ENCODE measurements around the gene RPS27L.

Gene RPS27L

DNA sequence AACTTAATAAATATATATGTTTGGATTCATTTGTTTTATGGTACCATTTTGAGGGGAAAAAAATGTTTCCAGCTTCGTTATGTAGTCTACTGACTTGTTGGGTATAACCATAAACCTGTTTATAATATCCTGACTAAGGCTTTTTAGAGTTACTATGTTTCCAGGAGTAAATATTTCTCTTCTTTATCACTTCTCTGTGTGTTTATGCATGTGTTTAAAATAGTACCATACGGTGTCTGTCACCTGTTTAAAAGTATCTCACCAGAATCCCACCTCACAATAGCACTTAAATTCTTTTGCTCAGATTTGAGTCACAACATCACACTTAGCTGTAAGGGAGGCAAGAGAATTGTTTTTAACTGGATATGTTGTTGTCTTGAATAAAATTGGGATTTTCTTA, 20.5 kb downstream of the RPS27L start:
- DNase-seq (ENCODE audit: insufficient read length, low spot score) (no peak), FAIRE-seq (peak; percentile 20)
- no peak for TF ChIP-seq POLR2A (IDR thresholded peaks at IDR 0.05; ENCODE audit: low read depth, low read length)

DNA sequence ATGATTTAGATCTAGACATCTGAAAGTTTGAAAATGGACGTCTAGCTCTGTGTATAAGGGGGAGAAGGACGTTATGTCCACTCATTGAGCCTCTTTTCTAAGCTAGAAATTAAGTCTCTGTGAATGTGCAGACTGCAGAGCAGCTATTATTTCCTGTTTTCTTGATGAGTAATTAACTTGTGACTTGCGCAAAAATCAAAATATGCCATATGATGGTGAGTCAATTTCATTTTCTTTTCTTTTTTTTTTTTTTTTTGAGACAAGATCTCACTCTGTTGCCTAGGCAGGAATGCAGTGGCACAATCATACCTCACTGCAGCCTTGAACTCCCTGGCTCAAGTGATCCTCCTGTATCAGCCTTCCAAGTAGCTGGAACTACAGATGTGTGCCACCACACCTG, 21.5 kb downstream of the RPS27L start:
- TF ChIP-seq POLR2A (IDR thresholded peaks at IDR 0.05; ENCODE audit: low read depth, low read length) = no peak
- FAIRE-seq = peak; percentile 70
- no peak for DNase-seq (ENCODE audit: insufficient read length, low spot score)

DNA sequence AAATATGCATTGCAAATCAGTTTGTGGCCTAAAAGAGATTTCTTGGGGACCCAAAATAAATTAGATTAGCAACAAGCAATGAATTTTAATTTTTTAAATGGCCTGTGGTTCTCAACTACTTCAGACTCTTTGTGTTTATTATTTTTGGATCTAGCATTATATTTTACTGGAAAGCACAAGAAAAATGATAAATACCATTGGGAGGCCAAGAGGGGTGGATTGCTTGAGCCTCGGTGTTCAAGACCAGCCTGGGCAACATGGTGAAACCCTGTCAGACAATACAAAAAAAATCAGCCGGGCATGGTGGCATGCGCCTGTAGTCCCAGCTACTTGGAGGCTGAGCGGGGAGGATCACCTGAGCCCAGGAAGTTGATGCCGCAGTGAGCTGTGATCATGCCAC, 22.0 kb downstream of the RPS27L start:
- FAIRE-seq = no peak
- no peak for TF ChIP-seq POLR2A (IDR thresholded peaks at IDR 0.05; ENCODE audit: low read depth, low read length)
- DNase-seq (ENCODE audit: insufficient read length, low spot score) = no peak

DNA sequence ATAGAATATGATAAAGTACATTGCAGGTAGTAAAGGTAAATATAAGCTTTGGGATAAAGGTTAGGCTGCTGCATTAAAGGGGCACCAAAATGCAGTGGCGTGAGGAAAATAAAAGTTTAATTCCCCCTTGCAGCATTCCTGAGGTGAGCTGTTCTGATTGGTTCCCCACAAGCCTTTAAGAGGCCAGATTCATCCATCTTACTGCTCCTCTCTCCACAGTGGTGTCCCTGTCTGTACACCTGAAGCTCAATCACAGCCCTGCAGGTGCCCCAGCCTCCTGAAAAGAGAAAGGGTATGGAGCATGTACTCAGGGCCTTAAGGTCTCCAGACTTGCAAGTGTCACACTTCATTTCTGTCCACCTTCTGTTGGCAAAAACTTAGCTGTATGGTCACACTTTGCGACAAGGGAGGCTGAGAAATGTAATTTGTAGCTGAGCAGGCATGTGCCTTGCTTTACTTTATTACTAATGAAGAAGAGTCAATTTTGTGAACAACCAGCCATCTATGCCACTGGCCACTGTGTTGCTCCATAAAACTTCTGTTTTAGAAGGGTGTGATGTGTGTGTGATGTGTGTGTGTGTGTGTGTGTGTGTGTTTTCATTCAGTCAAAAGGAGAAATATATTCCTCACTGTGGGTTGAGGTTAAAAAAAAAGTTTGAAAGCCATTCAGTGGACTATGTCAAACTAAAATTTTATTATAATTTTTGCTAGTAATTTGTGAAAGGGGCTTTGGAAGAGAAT, 22.9 kb downstream of the RPS27L start:
- DNase-seq (ENCODE audit: insufficient read length, low spot score) (no peak), FAIRE-seq (peak; percentile 72)
- no peak for TF ChIP-seq POLR2A (IDR thresholded peaks at IDR 0.05; ENCODE audit: low read depth, low read length)

DNA sequence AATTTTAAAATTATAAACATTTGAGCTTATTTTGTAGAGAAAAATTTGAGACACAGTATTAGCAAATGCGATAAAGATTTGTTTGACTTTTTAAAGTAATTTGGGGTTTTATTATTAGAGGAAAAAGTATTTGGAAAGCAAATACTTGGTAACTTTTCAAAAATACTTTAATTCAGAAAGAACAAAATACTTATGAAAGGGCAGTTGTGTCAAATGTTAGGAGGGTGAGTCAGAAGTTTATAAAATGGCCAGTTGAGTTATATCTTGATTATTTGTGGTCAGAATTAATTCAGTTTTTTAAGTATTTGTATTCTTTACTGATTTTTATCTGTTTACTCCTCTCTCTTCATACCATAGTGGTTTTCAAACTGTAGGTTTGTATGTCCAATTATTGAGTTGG, 23.5 kb downstream of the RPS27L start:
- no peak for FAIRE-seq
- no peak for TF ChIP-seq POLR2A (IDR thresholded peaks at IDR 0.05; ENCODE audit: low read depth, low read length)
- DNase-seq (ENCODE audit: insufficient read length, low spot score) = no peak

DNA sequence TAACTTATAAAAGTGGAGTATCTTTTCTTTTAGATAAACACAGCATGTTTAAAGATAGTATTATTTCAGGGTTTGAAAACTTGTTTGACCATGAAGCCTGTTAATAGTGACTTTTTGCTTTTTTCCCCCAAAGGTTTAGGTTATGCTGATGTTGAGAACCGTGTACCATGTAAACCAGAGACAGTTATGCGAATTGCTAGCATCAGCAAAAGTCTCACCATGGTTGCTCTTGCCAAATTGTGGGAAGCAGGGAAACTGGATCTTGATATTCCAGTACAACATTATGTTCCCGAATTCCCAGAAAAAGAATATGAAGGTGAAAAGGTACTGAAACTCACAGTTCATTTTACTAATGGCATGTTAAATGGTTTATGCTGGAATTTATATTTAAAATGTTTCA, 30.6 kb downstream of the RPS27L start:
- no peak for DNase-seq (ENCODE audit: insufficient read length, low spot score)
- TF ChIP-seq POLR2A (IDR thresholded peaks at IDR 0.05; ENCODE audit: low read depth, low read length) = no peak
- FAIRE-seq = peak; percentile 27

DNA sequence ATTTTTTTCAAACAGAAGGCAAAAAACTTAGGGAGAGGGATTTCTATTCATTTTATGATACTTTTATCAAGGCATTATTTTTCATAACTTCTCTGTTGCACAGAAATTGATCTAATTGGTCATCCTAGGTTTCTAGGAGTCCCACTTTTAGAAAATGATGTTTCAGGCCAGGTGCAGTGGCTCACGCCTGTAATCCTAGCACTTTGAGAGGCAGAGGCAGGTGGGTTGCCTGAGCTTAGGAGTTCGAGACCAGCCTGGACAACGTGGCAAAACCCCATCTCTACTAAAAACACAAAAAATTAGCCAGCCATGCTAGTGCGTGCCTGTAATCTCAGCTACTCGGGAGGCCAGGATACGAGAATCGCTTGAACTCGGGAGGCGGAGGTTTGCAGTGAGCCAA, 32.8 kb downstream of the RPS27L start:
- no peak for FAIRE-seq
- DNase-seq (ENCODE audit: insufficient read length, low spot score) = no peak
- TF ChIP-seq POLR2A (IDR thresholded peaks at IDR 0.05; ENCODE audit: low read depth, low read length) = no peak

DNA sequence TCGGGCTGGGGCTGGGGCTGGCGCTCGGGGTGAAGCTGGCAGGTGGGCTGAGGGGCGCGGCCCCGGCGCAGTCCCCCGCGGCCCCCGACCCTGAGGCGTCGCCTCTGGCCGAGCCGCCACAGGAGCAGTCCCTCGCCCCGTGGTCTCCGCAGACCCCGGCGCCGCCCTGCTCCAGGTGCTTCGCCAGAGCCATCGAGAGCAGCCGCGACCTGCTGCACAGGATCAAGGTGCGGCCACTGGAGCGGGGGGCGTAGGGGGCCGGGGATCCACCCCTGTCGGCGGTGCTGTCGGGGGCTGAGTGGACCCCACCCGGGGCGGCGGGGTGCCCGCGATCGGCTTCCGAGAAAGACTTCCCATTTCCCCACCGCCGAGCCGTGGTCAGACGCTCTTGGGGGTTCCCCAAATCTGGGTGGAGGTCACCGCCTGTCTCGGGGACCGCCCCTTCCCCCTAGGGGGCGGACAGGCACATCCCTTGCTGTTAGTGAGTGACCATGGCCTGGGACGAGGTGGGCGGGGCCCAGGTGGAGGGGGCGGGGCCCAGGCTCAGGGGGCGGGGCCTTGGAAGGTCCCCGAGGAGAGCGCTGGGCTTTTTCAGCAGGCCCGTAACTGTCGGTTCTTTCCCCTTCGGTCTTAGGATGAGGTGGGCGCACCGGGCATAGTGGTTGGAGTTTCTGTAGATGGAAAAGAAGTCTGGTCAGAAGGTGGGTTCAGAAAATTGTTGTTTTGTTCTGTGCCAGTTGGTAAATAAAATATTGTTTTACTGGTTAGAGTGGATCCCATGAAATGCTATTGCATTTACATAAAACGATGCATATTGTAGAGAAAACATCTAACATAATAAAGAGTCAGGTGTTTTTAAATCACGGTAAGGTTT, 35.0 kb downstream of the RPS27L start:
- FAIRE-seq = no peak
- peak; percentile 9; the same call in 1 of the 2 replicates for TF ChIP-seq POLR2A (IDR thresholded peaks at IDR 0.05; ENCODE audit: low read depth, low read length)

DNA sequence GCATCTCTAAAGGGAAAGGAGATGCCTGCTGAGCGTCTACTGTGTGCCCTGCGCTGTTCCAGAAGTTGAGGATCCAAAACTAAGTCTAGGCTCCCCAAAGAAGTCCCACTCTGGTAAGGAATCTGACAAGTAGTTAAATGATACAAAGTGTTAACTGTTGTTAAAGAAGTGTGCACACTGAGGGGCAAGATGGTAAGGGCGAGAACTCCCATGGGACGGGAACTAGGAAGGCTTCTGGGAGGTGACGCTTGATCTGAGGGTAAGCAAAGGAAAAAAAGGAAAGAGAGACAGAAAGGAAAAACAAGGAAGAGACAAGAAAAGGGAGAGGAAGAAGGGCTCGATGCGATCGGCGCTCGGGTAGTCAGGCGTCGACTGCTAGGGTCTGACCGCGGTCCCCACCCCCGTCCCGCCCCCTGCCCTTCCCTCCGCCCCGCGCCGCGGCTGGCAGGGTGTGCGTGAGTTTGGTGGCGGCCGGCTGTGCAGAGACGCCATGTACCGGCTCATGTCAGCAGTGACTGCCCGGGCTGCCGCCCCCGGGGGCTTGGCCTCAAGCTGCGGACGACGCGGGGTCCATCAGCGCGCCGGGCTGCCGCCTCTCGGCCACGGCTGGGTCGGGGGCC, 35.8 kb downstream of the RPS27L start, which contains the start of gene LACTB:
Gene LACTB, plus strand, starts transcription at position 480 of the 620 bp plus-strand sequence. Its CDS starts 11 bp downstream, at position 491.
- FAIRE-seq = no peak
- peak; percentile 60 for DNase-seq (ENCODE audit: insufficient read length, low spot score)
- TF ChIP-seq POLR2A (IDR thresholded peaks at IDR 0.05; ENCODE audit: low read depth, low read length) = peak; percentile 77

More for the DNA sequence above, 35.0 kb downstream of the RPS27L start:
- DNase-seq (ENCODE audit: insufficient read length, low spot score) = peak; percentile 76

DNA sequence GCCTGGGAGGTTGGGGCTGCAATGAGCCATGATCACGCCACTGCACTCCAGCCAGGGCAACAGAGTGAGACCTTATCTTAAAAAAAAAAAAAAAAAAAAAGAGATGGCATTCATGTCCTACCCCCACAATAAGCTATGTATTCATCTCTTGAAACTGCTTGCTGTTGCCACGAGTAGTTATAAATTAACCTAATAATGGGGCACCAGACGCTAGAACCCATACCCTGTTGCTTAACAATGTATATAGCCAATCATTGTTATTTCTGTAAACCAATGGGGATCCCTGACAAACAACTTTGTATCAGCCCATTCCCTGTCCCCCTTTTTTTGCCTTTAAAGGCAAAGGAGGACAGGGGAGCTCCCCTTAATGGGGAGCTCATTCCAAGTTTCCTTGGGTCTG, 38.4 kb downstream of the RPS27L start:
- FAIRE-seq = no peak
- TF ChIP-seq POLR2A (IDR thresholded peaks at IDR 0.05; ENCODE audit: low read depth, low read length) = no peak

DNA sequence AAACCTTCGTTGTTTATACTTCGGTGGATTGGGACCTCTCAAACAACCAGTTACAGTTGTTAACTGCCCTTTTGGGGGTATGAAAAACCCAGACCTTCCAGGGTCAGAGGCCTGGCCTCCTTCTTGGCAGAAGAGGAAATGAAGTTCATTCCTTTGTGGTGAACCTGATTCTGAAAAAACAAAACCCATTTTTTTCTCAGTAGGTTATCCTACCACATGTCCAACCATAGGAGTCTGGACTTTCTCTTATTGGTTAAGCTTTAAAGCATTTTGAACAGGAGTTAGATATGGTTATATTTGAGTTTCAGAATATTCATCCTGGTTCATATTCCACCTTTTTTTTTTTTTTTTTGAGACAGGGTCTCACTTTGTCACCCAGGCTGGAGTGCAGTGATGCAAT, 42.8 kb downstream of the RPS27L start:
- DNase-seq (ENCODE audit: insufficient read length, low spot score) (no peak), FAIRE-seq (no peak)
- no peak for TF ChIP-seq POLR2A (IDR thresholded peaks at IDR 0.05; ENCODE audit: low read depth, low read length)

More for the DNA sequence above, 38.4 kb downstream of the RPS27L start:
- no peak for DNase-seq (ENCODE audit: insufficient read length, low spot score)

DNA sequence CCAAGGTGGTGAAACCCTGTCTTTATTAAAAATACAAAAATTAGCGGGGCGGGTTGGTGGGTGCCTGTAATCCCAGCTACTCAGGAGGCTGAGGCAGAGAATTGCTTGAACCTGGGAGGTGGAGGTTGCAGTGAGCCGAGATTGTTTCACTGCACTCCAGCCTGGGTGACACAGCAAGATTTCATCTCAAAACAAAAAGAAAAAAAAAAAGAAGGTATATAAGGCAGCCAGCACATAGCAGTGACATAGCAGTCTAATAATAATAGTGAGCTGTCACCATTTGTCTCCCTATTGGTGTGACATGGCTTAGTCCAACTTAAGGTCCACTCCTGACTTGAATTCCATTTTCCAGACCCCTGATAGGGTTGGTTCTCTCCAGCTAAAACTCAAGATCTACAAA, 44.4 kb downstream of the RPS27L start:
- TF ChIP-seq POLR2A (IDR thresholded peaks at IDR 0.05; ENCODE audit: low read depth, low read length) = no peak
- DNase-seq (ENCODE audit: insufficient read length, low spot score) (no peak), FAIRE-seq (no peak)

DNA sequence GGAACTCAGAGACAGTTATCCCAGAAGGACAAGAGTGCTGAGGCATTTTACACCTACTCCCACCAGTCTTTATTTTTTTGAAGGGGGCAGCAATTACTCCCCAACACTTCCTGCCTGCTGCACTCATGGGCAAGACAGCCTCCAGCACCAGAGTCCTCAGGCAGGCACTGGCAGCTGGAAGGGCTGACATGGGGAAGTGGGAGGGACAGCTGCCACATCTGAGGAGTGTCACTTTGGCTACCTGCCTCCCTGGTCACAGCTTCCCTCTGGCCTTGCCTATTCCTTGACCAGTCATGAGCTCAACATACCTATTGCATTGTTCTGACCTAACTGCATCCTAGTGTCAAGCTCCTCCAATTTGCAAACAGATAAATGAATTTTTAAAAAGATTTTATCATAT, 45.8 kb downstream of the RPS27L start:
- no peak for TF ChIP-seq POLR2A (IDR thresholded peaks at IDR 0.05; ENCODE audit: low read depth, low read length)
- FAIRE-seq (no peak), DNase-seq (ENCODE audit: insufficient read length, low spot score) (no peak)

DNA sequence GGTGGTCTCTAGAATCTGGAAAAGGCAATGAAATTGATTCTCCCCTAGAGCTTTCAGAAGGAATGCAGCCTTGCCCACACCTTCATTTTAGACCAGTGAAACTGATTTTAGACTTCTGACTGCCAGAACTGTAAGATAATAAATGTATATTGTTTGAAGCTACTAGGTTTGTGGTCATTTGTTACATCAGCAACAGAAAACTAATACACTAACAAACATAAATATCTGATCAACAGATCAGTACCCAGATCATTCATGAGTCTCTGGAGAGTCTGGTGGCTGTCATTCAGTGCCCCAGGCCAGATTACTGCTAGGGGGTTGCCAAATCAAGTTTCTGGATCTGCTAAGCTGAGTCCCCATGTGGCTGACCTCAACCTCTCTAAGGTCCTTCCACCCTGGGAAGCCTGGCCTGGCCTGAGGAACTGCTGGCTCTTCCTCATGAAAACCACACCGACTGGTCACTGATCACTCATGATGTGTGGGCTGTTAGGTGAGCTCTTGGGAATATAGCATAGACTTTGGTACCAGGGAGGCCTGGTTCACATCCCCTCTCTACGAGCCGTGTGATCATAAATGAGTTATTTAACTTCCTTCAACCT, 46.8 kb downstream of the RPS27L start:
- FAIRE-seq = no peak
- TF ChIP-seq POLR2A (IDR thresholded peaks at IDR 0.05; ENCODE audit: low read depth, low read length) = no peak
- DNase-seq (ENCODE audit: insufficient read length, low spot score) = no peak
